GM12878 (cell line): Measurements from ENCODE around the gene LIPE. TPM values are rescaled to one million over a fixed set of nuclear protein-coding genes. Genes with fewer than 3 reads are reported as not detected.

Experiments used
- ATAC-seq: fragments of 200-7000 bp; cut with Tn5 transposase; 3 replicates; pipeline ENCODE4 v1.9.1; 2020; ENCODE audit warnings: mild to moderate bottlenecking, moderate library complexity
- BruUV-seq: library from RNA; stranded (reverse); fragments of 400-500 nt; replicated peaks from 2 replicates; lab custom pipeline; 2021; lab: Mats Ljungman, UMichigan
- CTCF ChIA-PET: fragments of 300-600 bp; sonication (Branson Sonifier 250); formaldehyde crosslinking; extraction: SDS; loops from one replicate; lab custom pipeline; 2021; ENCODE audit warnings: inconsistent platforms; lab: Yijun Ruan, JAX
- POLR2A ChIA-PET: fragments of 350-600 bp; formaldehyde crosslinking; extraction: SDS; loops from one replicate; lab custom pipeline; 2021; ENCODE audit warnings: inconsistent platforms; lab: Charles Lee
- RAD21 ChIA-PET: fragments of 300-600 bp; sonication (Branson Sonifier 250); formaldehyde crosslinking; loops from one replicate; lab custom pipeline; 2023; ENCODE audit warnings: antibody characterized with exemption; ENCODE audit not compliant: unreplicated experiment; lab: Charles Lee
- SMC1A ChIA-PET: fragments of 300-600 bp; sonication (Branson Sonifier 250); formaldehyde crosslinking; loops from one replicate; lab custom pipeline; 2023; ENCODE audit not compliant: unreplicated experiment, uncharacterized antibody; lab: Charles Lee
- DNase-seq: peaks from one replicate; pipeline ENCODE4 v3.0.0-alpha.2; 2011; ENCODE audit warnings: low read depth, low spot score
- FAIRE-seq: peaks from 3 replicates; lab custom pipeline; 2011; peaks lifted over from hg19 to GRCh38; lab: Jason Lieb, UNC
- H2AFZ ChIP-seq: 2 replicates; pipeline ENCODE4 v1.6.0; 2011; ENCODE audit warnings: low read depth, low read length, control low read depth; ENCODE audit not compliant: control insufficient read depth
- H3K27ac ChIP-seq: 2 replicates; pipeline ENCODE4 v1.5.1; 2011; ENCODE audit warnings: control low read depth; ENCODE audit not compliant: control insufficient read depth, insufficient read depth
- H3K27me3 ChIP-seq, 2 experiments: replicated peaks in 1 of 2; 2 replicates each; pipeline versions ENCODE4 v1.6.0 to v1.6.1; 2011; ENCODE audit warnings: low read length in 1 of 2; ENCODE audit not compliant: control insufficient read depth in 2 of 2, insufficient read depth in 2 of 2
- H3K36me3 ChIP-seq, 2 experiments: 2 replicates each; pipeline ENCODE4 v1.5.1; 2011; ENCODE audit warnings: low read length in 1 of 2; ENCODE audit not compliant: control insufficient read depth in 2 of 2, insufficient read depth in 2 of 2
- H3K4me1 ChIP-seq: 2 replicates; pipeline ENCODE4 v1.6.1; 2011; ENCODE audit warnings: mild to moderate bottlenecking, low read length, moderate library complexity, mixed read lengths; ENCODE audit not compliant: control insufficient read depth, insufficient read depth
- H3K4me2 ChIP-seq: 2 replicates; pipeline ENCODE4 v1.6.0; 2011; ENCODE audit warnings: control low read depth; ENCODE audit not compliant: control insufficient read depth, insufficient read depth
- H3K4me3 ChIP-seq: fragments of 200-600 bp; sonication (generic); 2 replicates; pipeline ENCODE4 v1.5.1; 2016
- H3K79me2 ChIP-seq: 2 replicates; pipeline ENCODE4 v1.6.0; 2011; ENCODE audit warnings: low read length; ENCODE audit not compliant: control insufficient read depth, insufficient read depth
- H3K9ac ChIP-seq: 2 replicates; pipeline ENCODE4 v1.8.0; 2011; ENCODE audit warnings: low read length, control low read depth, mixed read lengths; ENCODE audit not compliant: control insufficient read depth, insufficient read depth
- H3K9me3 ChIP-seq: replicated peaks from 3 replicates; pipeline ENCODE4 v1.5.1; 2011; ENCODE audit warnings: mild to moderate bottlenecking, low read length; ENCODE audit not compliant: control insufficient read depth, insufficient read depth
- H4K20me1 ChIP-seq: 2 replicates; pipeline ENCODE4 v1.6.0; 2011; ENCODE audit not compliant: control insufficient read depth, insufficient read depth
- BCL11A ChIP-seq: IDR thresholded peaks from 2 replicates; pipeline ENCODE4 v1.6.1; 2011; ENCODE audit warnings: low read depth, low read length
- CREM ChIP-seq: IDR thresholded peaks from 2 replicates; pipeline ENCODE4 v1.6.1; 2014; ENCODE audit warnings: antibody characterized with exemption, low read depth
- NRF1 ChIP-seq: conservative IDR thresholded peaks from 2 replicates; pipeline ENCODE4 v1.6.1; 2011; ENCODE audit warnings: mild to moderate bottlenecking, low read depth, low read length, improper control_type of control experiment
- WGBS: methylation state at CpG from one replicate; pipeline ENCODE4 v1.1.6; 2016; ENCODE audit warnings: low lambda C conversion rate; ENCODE audit not compliant: insufficient replicate concordance, insufficient coverage; ENCODE audit errors: missing lambda C conversion rate; 5-methylcytosine and 5-hydroxymethylcytosine counted together
- in situ Hi-C: fragments of 300-500 bp; cut with MboI; formaldehyde crosslinking; loops from 9 replicates; pipeline ENCODE4 v1.14.3; 2018; ENCODE audit warnings: mixed read lengths
- intact Hi-C: fragments of 100-400 bp; cut with micrococcal nuclease; formaldehyde crosslinking; loops from one replicate; pipeline ENCODE4 v1.14.2; 2022; ENCODE audit not compliant: unreplicated experiment
- polyA plus RNA-seq, 11 experiments: library from polyadenylated mRNA; depleted of rRNA in 4 of 11; unstranded in 6 of 11; stranded (reverse) in 5 of 11; fragments of >200 nt; fragmentation: Nextera tagmentation in 4 of 11; fragmentation: Illumina TruSeq in 1 of 11; extraction: Ambion mirVana in 4 of 11; extraction: Trizol in 1 of 11; gene quantifications; 1 replicate in 1 of 11; 2 replicates in 10 of 11; pipeline versions ENCODE4 v1.2.1 to v1.2.3, GENCODE V29; 2011 to 2016; ENCODE audit warnings: inconsistent platforms in 2 of 11, missing spikeins in 2 of 11, low read depth in 1 of 11
- total RNA-seq, 4 experiments: library from RNA; depleted of rRNA in 3 of 4; stranded (reverse); fragments of >200 nt in 3 of 4; fragmentation: Illumina TruSeq in 1 of 4; extraction: Trizol in 1 of 4; gene quantifications; 2 replicates each; pipeline versions ENCODE4 v1.2.1 to v1.2.3, GENCODE V29; 2013 to 2021

The LIPE gene
- total and polyA plus RNA-seq, 10 of the 15 experiments (the other 5 are each of a cell fraction or from before 2014, with no cell fraction given): 0.02 to 33.3 (median 9.5) TPM

DNA sequence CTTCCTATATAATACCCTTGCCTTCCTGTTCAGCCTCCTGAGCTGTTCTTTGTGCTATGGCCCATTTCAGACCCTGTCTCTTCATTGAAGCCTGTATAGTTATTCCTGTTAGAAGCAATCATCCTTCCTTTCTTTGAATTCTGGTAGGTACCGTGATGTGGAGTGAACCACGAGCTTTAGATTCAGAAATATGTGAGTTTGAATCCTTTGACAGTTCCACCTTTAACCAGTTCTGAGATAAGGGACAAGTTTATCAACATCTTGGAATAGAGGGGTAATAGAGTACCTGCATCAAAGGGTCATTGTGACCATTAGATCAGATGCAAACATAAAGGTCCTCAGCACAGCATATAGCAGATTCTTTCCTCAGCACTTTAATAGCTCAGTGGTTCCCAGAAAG, 27.9 kb upstream of the LIPE start:
- Histone ChIP-seq H3K9ac (no peak overlapping the region), H4K20me1 (no peaks in the 10 kb centered on the region), H3K36me3 (no peaks in the 10 kb centered on the region), H3K27ac (no peak overlapping the region), H3K9me3 (no peaks in the 10 kb centered on the region), H3K4me2 (no peak overlapping the region), H3K27me3 (no peaks in the 10 kb centered on the region), H2AFZ (no peak overlapping the region), H3K79me2 (no peaks in the 10 kb centered on the region), H3K4me3 (no peak overlapping the region), H3K4me1 (0 out of 2 replicates have a peak, but pooled peaks cover 3% of the 10 kb centered on the region)
- ChIA-PET CTCF (interaction anchor here (0.7 to 1.9 kb wide), 12 partner anchors 11 to 141 kb away, joined by 3 to 31 read pairs (median 6); partner anchors contain the start of gene CEACAM1), POLR2A (interaction anchor here (1.2 kb wide), 2 partner anchors 71 to 73 kb away, joined by 5 to 6 read pairs; partner anchors contain the start of gene CEACAM1), SMC1A (interaction anchor here (1.0 to 2.5 kb wide), 7 partner anchors 11 to 107 kb away, joined by 3 to 21 read pairs (median 4); partner anchors contain the start of gene CEACAM1), RAD21 (interaction anchor here (0.7 to 2.7 kb wide), 5 partner anchors 11 to 75 kb away, joined by 3 to 21 read pairs (median 4); partner anchors contain the start of gene CEACAM1)
- BruUV-seq: no TSS peak
- WGBS: 24% methylated on average over 2 of the region's 2 CpGs
- intact Hi-C loops (no loop called here), in situ Hi-C loops (no loop called here)
- ATAC-seq (no peak), FAIRE-seq (no peak), DNase-seq (no peak)
- no peak for TF ChIP-seq BCL11A

DNA sequence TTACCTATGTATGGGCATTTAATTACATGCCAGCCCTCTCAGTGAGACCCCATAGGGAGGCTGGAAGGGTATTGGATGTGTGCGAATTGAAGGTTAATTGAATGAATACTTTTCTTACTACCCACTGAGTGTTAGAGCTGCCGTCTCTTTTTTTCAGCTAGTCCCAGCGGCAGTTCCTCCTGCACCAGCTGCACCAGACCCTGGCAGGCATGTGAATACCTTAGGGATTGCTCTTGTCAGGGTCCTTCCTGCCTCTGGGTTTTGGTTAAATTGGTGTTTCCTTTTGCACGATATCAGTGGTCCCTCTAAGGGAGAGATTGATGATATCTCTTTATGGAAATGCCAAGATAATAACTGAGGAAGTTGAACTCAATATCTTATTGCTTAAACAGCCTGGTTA, 25.4 kb upstream of the LIPE start:
- BruUV-seq: no TSS peak
- CTCF ChIA-PET: interaction anchor here (1.0 to 6.5 kb wide), 7 partner anchors 11 to 144 kb away, joined by 4 to 250 read pairs (median 37); partner anchors contain the start of gene CEACAM1
- ATAC-seq: no peak

More for the DNA sequence above, 25.4 kb upstream of the LIPE start:
- FAIRE-seq (no peak), DNase-seq (no peak)
- no peak overlapping the region for H3K4me2 ChIP-seq
- ChIA-PET POLR2A (interaction anchor here (0.6 to 2.3 kb wide), 3 partner anchors 76 to 201 kb away, joined by 3 to 14 read pairs (median 3); partner anchors contain the start of gene CEACAM1), RAD21 (interaction anchor here (3.9 to 6.3 kb wide), 2 partner anchors 14 to 77 kb away, joined by 50 to 177 read pairs; partner anchors contain the start of gene CEACAM1), SMC1A (interaction anchor here (0.9 to 5.8 kb wide), 5 partner anchors 10 to 84 kb away, joined by 4 to 193 read pairs (median 33); partner anchors contain the start of genes CEACAM1 and CXCL17)
- H3K79me2 ChIP-seq: no peaks in the 10 kb centered on the region
- no peaks in the 10 kb centered on the region for H3K27me3 ChIP-seq
- TF ChIP-seq CREM: no peak
- TF ChIP-seq NRF1: no peak
- no peak overlapping the region for H2AFZ ChIP-seq
- no peak overlapping the region for H3K4me3 ChIP-seq
- 14% methylated on average over 4 of the region's 4 CpGs for WGBS
- no peaks in the 10 kb centered on the region for H4K20me1 ChIP-seq
- H3K4me1 ChIP-seq: 0 out of 2 replicates have a peak, but pooled peaks cover 3% of the 10 kb centered on the region
- no peak overlapping the region for H3K9ac ChIP-seq
- H3K36me3 ChIP-seq: no peaks in the 10 kb centered on the region
- intact Hi-C loops: no loop called here
- in situ Hi-C loops: loop anchor here (5.0 kb wide), 1 partner anchor 75 kb away; the partner anchor contains the start of gene CEACAM1
- H3K9me3 ChIP-seq: no peaks in the 10 kb centered on the region
- H3K27ac ChIP-seq: no peak overlapping the region
